CD4-positive, alpha-beta T cell (primary cell): ENCODE measurements around the gene YIF1A. TPM values are rescaled to one million over a fixed set of nuclear protein-coding genes. Genes with fewer than 3 reads are reported as not detected.
A peak's percentile ranks its signal among the peaks of the same experiment; 100 is the strongest.
"Not testable (repeated sequence)": the region's sequence is repeated elsewhere in the genome, so short reads cannot be mapped to it uniquely, and the experiment has no call there.

ENCODE experiments used
- ATAC-seq: fragments of 200-7000 bp; cut with Tn5 transposase; one replicate; pipeline ENCODE4 v1.10.0; 2022; ENCODE audit warnings: mild to moderate bottlenecking; ENCODE audit not compliant: poor library complexity
- CTCF ChIA-PET: fragments of 350-600 bp; sonication (Branson Sonifier 250); formaldehyde crosslinking; loops from one replicate; lab custom pipeline; 2021; ENCODE audit warnings: antibody characterized with exemption, inconsistent platforms; lab: Charles Lee
- POLR2A ChIA-PET: fragments of 350-600 bp; sonication (Branson Sonifier 250); formaldehyde crosslinking; loops from one replicate; lab custom pipeline; 2021; ENCODE audit warnings: antibody characterized with exemption, inconsistent platforms; lab: Charles Lee
- DNase-seq, 14 experiments: peaks; one replicate each; pipeline ENCODE4 v3.0.0-alpha.2; 2013 to 2020; ENCODE audit warnings: mixed read lengths in 2 of 14
- H3K27ac ChIP-seq, 2 donors: one replicate each; pipeline versions ENCODE4 v1.5.1 to v1.7.0; 2013; ENCODE audit warnings: low read length in 2 of 2, low read depth in 1 of 2, mild to moderate bottlenecking in 1 of 2
- H3K27me3 ChIP-seq, 2 experiments: 1 replicate in 1 of 2; 2 replicates in 1 of 2; pipeline versions ENCODE4 v1.6.1 to v1.7.0; 2013; ENCODE audit warnings: low read length in 2 of 2, control low read depth in 1 of 2, mild to moderate bottlenecking in 1 of 2, moderate library complexity in 1 of 2; ENCODE audit not compliant: insufficient read depth in 2 of 2, control insufficient read depth in 1 of 2
- H3K36me3 ChIP-seq: one replicate; pipeline ENCODE4 v1.6.1; 2013; ENCODE audit warnings: low read length, control low read depth; ENCODE audit not compliant: insufficient read depth
- H3K4me1 ChIP-seq: one replicate; pipeline ENCODE4 v1.6.1; 2013; ENCODE audit warnings: low read length, control low read depth; ENCODE audit not compliant: insufficient read depth
- H3K4me3 ChIP-seq: one replicate; pipeline ENCODE4 v1.5.1; 2013; ENCODE audit warnings: mild to moderate bottlenecking, low read length, moderate library complexity
- H3K9me3 ChIP-seq, 2 experiments: 1 replicate in 1 of 2; 2 replicates in 1 of 2; pipeline versions ENCODE4 v1.6.1 to v1.7.0; 2013; ENCODE audit warnings: low read length in 2 of 2, mild to moderate bottlenecking in 2 of 2, control low read depth in 1 of 2, moderate library complexity in 1 of 2; ENCODE audit not compliant: control insufficient read depth in 1 of 2, insufficient read depth in 1 of 2
- H3K27ac Mint-ChIP-seq: one replicate; pipeline ENCODE4 v1.8.0; 2020; ENCODE audit warnings: mixed read lengths
- H3K27me3 Mint-ChIP-seq: one replicate; pipeline ENCODE4 v1.8.0; 2021; ENCODE audit warnings: mixed read lengths
- H3K36me3 Mint-ChIP-seq: one replicate; pipeline ENCODE4 v1.8.0; 2021; ENCODE audit warnings: low read depth, mixed read lengths
- H3K4me1 Mint-ChIP-seq: one replicate; pipeline ENCODE4 v1.8.0; 2021; ENCODE audit warnings: low read depth, mixed read lengths
- H3K4me3 Mint-ChIP-seq: one replicate; pipeline ENCODE4 v1.8.0; 2020; ENCODE audit warnings: mild to moderate bottlenecking, mixed read lengths
- H3K9me3 Mint-ChIP-seq: one replicate; pipeline ENCODE4 v1.8.0; 2020; ENCODE audit warnings: mixed read lengths
- intact Hi-C, 2 experiments: fragments of 100-400 bp; cut with DNase I in 1 of 2; cut with micrococcal nuclease in 1 of 2; formaldehyde crosslinking; loops; one replicate each; pipeline versions ENCODE4 v1.15.1 to v1.9.0; 2023 to 2025; cut with DNase I, micrococcal nuclease
- total RNA-seq, 174 experiments: library from RNA in 2 of 174; stranded (reverse) in 2 of 174; gene quantifications; one replicate each; pipeline ENCODE4 v1.2.3 and lab custom pipeline; 2021 to 2026
- TF ChIP-seq, protein P1 (sequence below): fragments of 200-600 bp; IDR thresholded peaks from one replicate; pipeline ENCODE4 v1.8.0; 2022; ENCODE audit warnings: antibody characterized with exemption, mild to moderate bottlenecking

Gene YIF1A
- total RNA-seq, 2 experiments from 2014 or later: 17.4 to 21.1 TPM

DNA sequence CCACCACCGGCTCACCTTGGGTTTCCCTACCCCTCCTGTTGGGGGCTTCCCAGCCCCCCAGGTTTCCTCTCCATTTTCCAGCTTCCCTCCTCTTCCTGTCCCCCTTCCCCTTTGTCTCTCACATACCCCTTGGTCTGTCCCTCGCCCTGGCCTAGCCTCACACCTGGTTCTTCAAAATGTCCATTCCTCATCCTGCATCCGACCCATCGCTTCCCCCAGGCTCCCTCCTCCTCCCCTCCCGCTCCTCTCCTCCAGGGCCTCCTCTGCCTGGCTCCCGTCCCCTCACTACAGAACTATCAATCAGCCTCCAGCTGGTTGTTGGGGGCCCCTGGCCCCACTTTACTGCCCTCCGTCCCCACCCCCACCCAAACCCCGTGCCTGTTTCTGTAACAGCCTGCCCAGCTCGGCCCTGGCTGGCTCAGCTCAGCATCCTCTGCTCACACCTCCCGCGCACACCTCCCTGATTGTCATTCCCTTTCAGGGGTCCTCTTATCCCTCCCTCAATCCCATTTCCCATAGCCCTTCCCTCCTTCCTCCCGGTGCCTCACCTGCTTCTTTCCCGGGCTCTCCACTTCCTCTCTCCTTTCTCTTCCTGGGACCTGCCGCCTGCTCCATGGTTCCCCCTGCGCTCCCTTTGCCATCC, 9.7 kb downstream of the YIF1A start:
- H3K9me3 ChIP-seq: no peaks in the 10 kb centered on the region
- H3K36me3 Mint-ChIP-seq: peaks cover 38% of the 10 kb centered on the region
- no peaks in the 10 kb centered on the region for H3K9me3 Mint-ChIP-seq
- no peak overlapping the region for H3K4me3 ChIP-seq
- H3K4me1 ChIP-seq: peaks cover 49% of the 10 kb centered on the region
- CTCF ChIA-PET: interaction anchor here (0.9 kb wide), 1 partner anchor 10 kb away, joined by 3 read pairs; the partner anchor contains the start of gene YIF1A
- H3K4me1 Mint-ChIP-seq: peaks cover 39% of the 10 kb centered on the region
- H3K4me3 Mint-ChIP-seq: no peak overlapping the region
- H3K36me3 ChIP-seq: peaks cover 25% of the 10 kb centered on the region
- peak overlapping the region; percentile 58 for H3K27ac Mint-ChIP-seq
- TF ChIP-seq, protein P1, sequence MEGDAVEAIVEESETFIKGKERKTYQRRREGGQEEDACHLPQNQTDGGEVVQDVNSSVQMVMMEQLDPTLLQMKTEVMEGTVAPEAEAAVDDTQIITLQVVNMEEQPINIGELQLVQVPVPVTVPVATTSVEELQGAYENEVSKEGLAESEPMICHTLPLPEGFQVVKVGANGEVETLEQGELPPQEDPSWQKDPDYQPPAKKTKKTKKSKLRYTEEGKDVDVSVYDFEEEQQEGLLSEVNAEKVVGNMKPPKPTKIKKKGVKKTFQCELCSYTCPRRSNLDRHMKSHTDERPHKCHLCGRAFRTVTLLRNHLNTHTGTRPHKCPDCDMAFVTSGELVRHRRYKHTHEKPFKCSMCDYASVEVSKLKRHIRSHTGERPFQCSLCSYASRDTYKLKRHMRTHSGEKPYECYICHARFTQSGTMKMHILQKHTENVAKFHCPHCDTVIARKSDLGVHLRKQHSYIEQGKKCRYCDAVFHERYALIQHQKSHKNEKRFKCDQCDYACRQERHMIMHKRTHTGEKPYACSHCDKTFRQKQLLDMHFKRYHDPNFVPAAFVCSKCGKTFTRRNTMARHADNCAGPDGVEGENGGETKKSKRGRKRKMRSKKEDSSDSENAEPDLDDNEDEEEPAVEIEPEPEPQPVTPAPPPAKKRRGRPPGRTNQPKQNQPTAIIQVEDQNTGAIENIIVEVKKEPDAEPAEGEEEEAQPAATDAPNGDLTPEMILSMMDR: no peak
- H3K27me3 Mint-ChIP-seq: no peaks in the 10 kb centered on the region
- ATAC-seq (no peak), DNase-seq (no peak)
- POLR2A ChIA-PET: interaction anchor here (0.6 to 6.5 kb wide), 3 partner anchors 10 to 23 kb away, joined by 3 to 34 read pairs (median 6); partner anchors contain the start of genes RAB1B and YIF1A
- no peak overlapping the region for H3K27ac ChIP-seq
- H3K27me3 ChIP-seq: no peaks in the 10 kb centered on the region
- intact Hi-C loops: no loop called here

DNA sequence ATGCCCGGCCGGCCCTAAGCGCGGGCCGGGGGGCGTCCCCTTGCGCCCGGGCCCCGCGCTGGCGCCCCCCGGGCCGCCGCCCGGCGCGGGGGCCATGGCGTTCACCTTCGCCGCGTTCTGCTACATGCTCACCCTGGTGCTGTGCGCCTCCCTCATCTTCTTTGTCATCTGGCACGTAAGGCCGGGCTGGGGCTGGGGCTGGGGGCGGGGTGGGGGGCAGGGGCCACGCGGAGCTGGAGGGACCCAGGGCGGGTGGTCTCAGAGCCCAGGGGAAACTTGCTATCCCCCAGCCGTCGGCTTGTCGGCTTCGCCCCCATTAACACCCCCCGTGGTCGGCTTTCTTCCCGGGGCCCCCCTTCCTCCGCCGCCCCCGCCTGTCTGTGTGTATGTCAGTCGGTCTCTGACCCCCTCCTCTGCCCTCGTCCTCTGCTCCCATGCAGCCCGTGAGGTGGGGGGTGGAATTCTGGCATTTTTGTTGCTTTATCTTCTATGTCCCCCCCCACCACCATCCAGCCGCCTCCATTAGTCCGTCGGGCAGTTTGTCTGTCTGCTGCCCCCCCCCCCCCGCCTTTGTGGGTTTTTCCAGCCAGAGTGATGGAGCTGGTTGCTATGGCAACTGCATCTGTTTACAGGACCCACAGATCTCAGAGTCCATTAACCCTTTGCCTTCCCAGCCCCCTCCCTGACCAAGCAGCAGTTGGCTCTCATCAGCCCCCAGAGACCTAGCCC, 10.4 kb downstream of the YIF1A start:
- peaks cover 30% of the 10 kb centered on the region for H3K36me3 ChIP-seq
- Mint-ChIP-seq H3K4me3 (peak overlapping the region; percentile 79), H3K9me3 (no peaks in the 10 kb centered on the region), H3K4me1 (peaks cover 44% of the 10 kb centered on the region), H3K27me3 (no peaks in the 10 kb centered on the region), H3K36me3 (peaks cover 42% of the 10 kb centered on the region), H3K27ac (peak overlapping the region; percentile 58)
- CTCF ChIA-PET: interaction anchor here (0.9 to 1.2 kb wide), 2 partner anchors 10 to 11 kb away, joined by 3 read pairs; partner anchors contain the start of gene YIF1A
- TF ChIP-seq, protein P1: no peak
- ATAC-seq: no peak
- H3K27me3 ChIP-seq: no peaks in the 10 kb centered on the region
- DNase-seq: peak in 4 of 14 experiments; percentile 15 to 82 (median 48)
- H3K4me3 ChIP-seq: no peak overlapping the region
- H3K9me3 ChIP-seq: no peaks in the 10 kb centered on the region
- POLR2A ChIA-PET: interaction anchor here (6.5 kb wide), 1 partner anchor 10 kb away, joined by 34 read pairs; the partner anchor contains the start of gene RAB1B
- no peak overlapping the region for H3K27ac ChIP-seq
- intact Hi-C loops: no loop called here
- peaks cover 48% of the 10 kb centered on the region for H3K4me1 ChIP-seq

DNA sequence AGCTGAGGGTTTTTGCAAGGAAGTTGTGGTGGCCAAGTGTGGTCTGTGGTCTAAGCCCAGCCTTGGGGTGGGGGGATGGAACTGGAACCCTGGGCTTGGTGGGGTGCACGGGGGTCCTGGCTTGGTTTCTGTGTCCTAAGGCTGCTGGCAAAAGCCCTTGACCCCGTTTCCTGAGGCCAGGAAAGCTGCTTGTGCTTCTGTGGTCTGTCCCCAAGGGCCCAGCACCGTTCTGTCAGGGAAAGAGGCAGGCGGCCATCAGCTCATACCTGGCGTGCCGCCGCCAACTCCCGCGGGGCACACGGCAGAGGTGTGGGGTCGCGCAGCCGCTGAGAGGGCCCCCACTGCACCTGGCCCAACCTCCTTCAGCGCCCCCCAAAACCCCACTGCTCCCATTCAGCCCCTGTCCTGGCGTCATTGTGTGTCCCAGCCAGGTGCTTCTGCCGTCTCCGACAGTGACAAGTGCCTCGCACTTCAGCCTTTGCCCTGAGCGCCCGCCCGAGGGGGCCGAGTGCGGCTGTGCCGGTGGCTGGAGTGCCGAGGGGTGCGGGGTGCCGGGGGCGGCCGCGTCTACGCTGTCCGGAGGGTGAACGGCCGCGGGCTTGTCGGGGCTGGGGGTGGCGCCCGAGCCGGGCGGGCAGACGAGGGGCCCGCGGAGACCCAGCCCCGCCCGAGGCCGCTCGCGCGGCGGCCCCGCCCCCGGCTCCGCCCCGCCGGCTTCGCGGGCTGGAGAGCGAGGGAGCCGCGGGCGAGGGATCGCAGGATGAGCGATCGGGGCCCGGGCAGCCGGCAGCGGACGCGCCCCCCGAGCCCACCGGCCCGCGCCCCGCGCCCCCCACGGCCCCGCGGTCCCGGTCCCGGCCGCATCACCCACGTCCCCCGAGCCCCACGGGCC, 11.2 kb downstream of the YIF1A start, which contains the start of gene CNIH2:
Gene CNIH2 (plus strand): TSS at position 705 of the 892 bp plus-strand sequence. CDS start 282 bp downstream, outside the sequence.
- Histone ChIP-seq H3K4me3 (peak within 1 kb of the TSS; percentile 34), H3K4me1 (peaks cover 45% of the 10 kb centered on the region), H3K9me3 (no peaks in the 10 kb centered on the region), H3K27ac (peak within 1 kb of the TSS in 1 of 2 donors; percentile 41), H3K36me3 (peaks cover 38% of the 10 kb centered on the region), H3K27me3 (no peaks in the 10 kb centered on the region)
- intact Hi-C loops: no loop called here
- H3K4me1 Mint-ChIP-seq: peaks cover 43% of the 10 kb centered on the region
- peak in 10 of 14 experiments; percentile 30 to 79 (median 56) for DNase-seq
- H3K4me3 Mint-ChIP-seq: peak within 1 kb of the TSS; percentile 79
- H3K9me3 Mint-ChIP-seq: no peaks in the 10 kb centered on the region
- TF ChIP-seq, protein P1: no peak
- peak; percentile 45 for ATAC-seq
- peak within 1 kb of the TSS; percentile 58 for H3K27ac Mint-ChIP-seq
- ChIA-PET CTCF (interaction anchor here (1.0 to 1.2 kb wide), 2 partner anchors 11 to 55 kb away, joined by 3 to 6 read pairs; partner anchors contain the start of gene YIF1A), POLR2A (interaction anchor here (6.5 kb wide), 1 partner anchor 9 kb away, joined by 34 read pairs; the partner anchor contains the start of gene RAB1B)
- no peaks in the 10 kb centered on the region for H3K27me3 Mint-ChIP-seq
- H3K36me3 Mint-ChIP-seq: peaks cover 50% of the 10 kb centered on the region

DNA sequence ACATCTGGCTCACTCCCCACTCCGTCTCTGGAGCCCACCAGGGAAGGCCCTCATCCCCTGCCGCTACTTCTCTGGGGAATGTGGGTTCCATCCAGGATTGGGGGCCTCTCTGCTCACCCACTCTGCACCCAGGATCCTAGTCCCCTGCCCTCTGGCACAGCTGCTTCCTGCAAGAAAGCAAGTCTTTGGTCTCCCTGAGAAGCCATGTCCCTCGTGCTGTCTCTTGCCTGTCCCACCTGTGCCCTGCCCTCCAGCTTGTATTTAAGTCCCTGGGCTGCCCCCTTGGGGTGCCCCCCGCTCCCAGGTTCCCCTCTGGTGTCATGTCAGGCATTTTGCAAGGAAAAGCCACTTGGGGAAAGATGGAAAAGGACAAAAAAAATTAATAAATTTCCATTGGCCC, 11.9 kb downstream of the YIF1A start:
- ChIA-PET POLR2A (interaction anchor here (6.5 kb wide), 1 partner anchor 8 kb away, joined by 34 read pairs; the partner anchor contains the start of gene RAB1B), CTCF (interaction anchor here (1.0 kb wide), 1 partner anchor 54 kb away, joined by 6 read pairs; no protein-coding TSS in a partner anchor)
- H3K9me3 ChIP-seq, ATAC-seq, DNase-seq, H3K4me3 ChIP-seq, H3K27ac ChIP-seq, H3K27me3 Mint-ChIP-seq, H3K9me3 Mint-ChIP-seq, intact Hi-C loops, H3K27ac Mint-ChIP-seq, H3K27me3 ChIP-seq: not testable (repeated sequence)
- H3K4me1 Mint-ChIP-seq: peaks cover 37% of the 10 kb centered on the region
- H3K36me3 ChIP-seq: peaks cover 44% of the 10 kb centered on the region
- H3K36me3 Mint-ChIP-seq: peaks cover 51% of the 10 kb centered on the region
- peaks cover 45% of the 10 kb centered on the region for H3K4me1 ChIP-seq
- H3K4me3 Mint-ChIP-seq: peak overlapping the region; percentile 42
